ENCODE results near the gene AGBL5.
A peak's percentile ranks its signal among the peaks of the same experiment; 100 is the strongest.

AGBL5 gene

DNA sequence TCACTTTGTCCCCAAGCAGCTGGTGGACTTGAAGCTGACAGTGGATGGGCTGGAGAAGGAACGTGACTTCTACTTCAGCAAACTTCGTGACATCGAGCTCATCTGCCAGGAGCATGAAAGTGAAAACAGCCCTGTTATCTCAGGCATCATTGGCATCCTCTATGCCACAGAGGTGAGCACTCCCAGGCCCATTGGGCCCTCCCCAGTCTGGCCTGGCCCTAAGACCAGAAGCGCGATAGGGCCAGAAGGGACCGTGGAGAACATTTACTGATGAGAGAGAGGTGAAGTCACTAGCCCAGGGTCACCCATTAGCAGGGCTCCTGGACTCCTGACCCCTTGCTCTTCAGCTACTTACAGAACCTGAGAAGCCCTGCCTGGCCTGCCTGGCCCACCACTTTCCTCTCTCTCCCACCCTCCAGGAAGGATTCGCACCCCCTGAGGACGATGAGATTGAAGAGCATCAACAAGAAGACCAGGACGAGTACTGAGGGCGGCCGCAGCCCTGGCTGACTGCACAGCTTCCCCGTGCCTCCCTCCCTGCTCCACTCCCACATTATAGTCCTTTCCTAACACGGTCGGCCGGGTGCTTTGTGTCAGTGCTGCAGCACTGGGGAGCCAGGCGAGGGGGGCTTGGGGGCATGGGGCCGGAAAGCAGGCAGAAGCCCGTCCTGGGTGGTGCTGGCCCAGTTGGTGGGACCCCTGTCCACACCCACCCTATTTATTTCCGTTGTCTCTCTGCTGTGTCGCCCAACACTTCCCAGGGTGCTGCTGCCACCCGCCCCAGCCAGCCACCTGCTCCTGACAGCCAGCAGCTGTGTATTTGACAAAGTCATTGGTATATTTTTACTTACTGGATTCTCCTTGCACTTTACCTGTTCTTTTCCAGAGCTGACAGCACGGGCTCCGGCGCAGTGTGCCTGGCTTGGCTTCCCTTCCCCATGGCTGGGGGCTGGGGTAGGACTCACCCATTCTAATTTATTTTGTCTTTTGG lies 25.3 kb upstream of the AGBL5 start:
- no peak overlapping the region for H3K4me3 ChIP-seq (ENCODE audit: low read depth, low read length)
- no peaks in the 10 kb centered on the region for H3K9me3 ChIP-seq (ENCODE audit: control insufficient read depth, insufficient read depth, low read depth, low read length)
- ChIA-PET POLR2A (interaction anchor here (0.9 to 1.6 kb wide), 2 partner anchors 15 to 24 kb away, joined by 3 to 4 read pairs; no protein-coding TSS in a partner anchor), CTCF (interaction anchor here (0.6 to 2.0 kb wide), 4 partner anchors 9 to 64 kb away, joined by 3 to 7 read pairs (median 6); no protein-coding TSS in a partner anchor)
- no peaks in the 10 kb centered on the region for H3K4me1 ChIP-seq (ENCODE audit: control insufficient read depth, insufficient read depth, low read length)
- H3K36me3 ChIP-seq (ENCODE audit: control insufficient read depth in 2 of 2, insufficient read depth in 1 of 2, low read length in 2 of 2) = peaks cover 7 to 89% of the 10 kb centered on the region in 2 experiments; a peak in 2 of 3 replicates
- H3K27ac ChIP-seq (ENCODE audit: extremely low read depth, low read depth, low read length) = no peak overlapping the region
- TF ChIP-seq REPIN1 (tag by site-specific recombination; IDR thresholded peaks at IDR 0.05; ENCODE audit: low read depth) = no peak
- TF ChIP-seq ZNF521 (tag by site-specific recombination; IDR thresholded peaks at IDR 0.05) = no peak
- no peak for TF ChIP-seq ZNF26 (tag by site-specific recombination; IDR thresholded peaks at IDR 0.05)
- no peak for TF ChIP-seq ZXDB (tag by site-specific recombination; IDR thresholded peaks at IDR 0.05)
- TF ChIP-seq ZNF600 (tag by site-specific recombination; IDR thresholded peaks at IDR 0.05) = no peak
- TF ChIP-seq SCRT2 (tag by site-specific recombination; IDR thresholded peaks at IDR 0.05) = 0 out of 2 replicates have a peak, but pooled peaks have one; percentile 5

GRCh38 chr2:27027211-27027651 lies 24.2 kb upstream of the AGBL5 start:
- no peaks in the 10 kb centered on the region for H3K9me3 ChIP-seq (ENCODE audit: control insufficient read depth, insufficient read depth, low read depth, low read length)
- CTCF ChIA-PET = interaction anchor here (0.6 kb wide), 1 partner anchor 65 kb away, joined by 7 read pairs; no protein-coding TSS in a partner anchor
- H3K27ac ChIP-seq (ENCODE audit: extremely low read depth, low read depth, low read length) = no peak overlapping the region
- H3K4me3 ChIP-seq (ENCODE audit: low read depth, low read length) = no peak overlapping the region
- POLR2A ChIA-PET = interaction anchor here (1.6 kb wide), 1 partner anchor 23 kb away, joined by 4 read pairs; no protein-coding TSS in a partner anchor
- TF ChIP-seq ZNF549 (tag by site-specific recombination; IDR thresholded peaks at IDR 0.05) (no peak), ZNF449 (tag by site-specific recombination; IDR thresholded peaks at IDR 0.05) (no peak), ZNF654 (tag by site-specific recombination; IDR thresholded peaks at IDR 0.05; ENCODE audit: low read depth) (no peak), ZNF843 (tag by site-specific recombination; IDR thresholded peaks at IDR 0.05) (no peak), KLF9 (tag by site-specific recombination; IDR thresholded peaks at IDR 0.05; ENCODE audit: low read depth) (no peak), ZNF544 (tag by site-specific recombination; IDR thresholded peaks at IDR 0.05) (no peak), SCRT2 (tag by site-specific recombination; IDR thresholded peaks at IDR 0.05) (0 out of 2 replicates have a peak, but pooled peaks have one; percentile 46), ZNF704 (tag by site-specific recombination; IDR thresholded peaks at IDR 0.05) (no peak)
- H3K36me3 ChIP-seq (ENCODE audit: control insufficient read depth in 2 of 2, insufficient read depth in 1 of 2, low read length in 2 of 2) = peaks cover 7 to 84% of the 10 kb centered on the region in 2 experiments; a peak in 2 of 3 replicates
- no peaks in the 10 kb centered on the region for H3K4me1 ChIP-seq (ENCODE audit: control insufficient read depth, insufficient read depth, low read length)

- Histone ChIP-seq H3K9me3 (ENCODE audit: control insufficient read depth, insufficient read depth, low read depth, low read length) (no peaks in the 10 kb centered on the region), H3K4me1 (ENCODE audit: control insufficient read depth, insufficient read depth, low read length) (0 out of 2 replicates have a peak, but pooled peaks cover 3% of the 10 kb centered on the region), H3K36me3 (ENCODE audit: control insufficient read depth in 2 of 2, insufficient read depth in 1 of 2, low read length in 2 of 2) (peaks cover 7 to 67% of the 10 kb centered on the region in 2 experiments; a peak in 2 of 3 replicates), H3K4me3 (ENCODE audit: low read depth, low read length) (no peak overlapping the region), H3K27ac (ENCODE audit: extremely low read depth, low read depth, low read length) (no peak overlapping the region)
- ChIA-PET POLR2A (no interaction called here), CTCF (interaction anchor here (0.6 to 0.7 kb wide), 2 partner anchors 84 to 182 kb away, joined by 3 read pairs; no protein-coding TSS in a partner anchor)
- TF ChIP-seq ZNF426 (tag by site-specific recombination; IDR thresholded peaks at IDR 0.05) (no peak), ZNF701 (tag by site-specific recombination; IDR thresholded peaks at IDR 0.05) (no peak), KLF7 (tag by site-specific recombination; IDR thresholded peaks at IDR 0.05; ENCODE audit: borderline replicate concordance) (no peak), ZNF121 (tag by site-specific recombination; IDR thresholded peaks at IDR 0.05) (peak; percentile 80), ZNF571 (tag by site-specific recombination; IDR thresholded peaks at IDR 0.05) (no peak), ZNF580 (tag by site-specific recombination; IDR thresholded peaks at IDR 0.05) (no peak), ZFP69B (tag by site-specific recombination; IDR thresholded peaks at IDR 0.05) (no peak), ZNF366 (tag by site-specific recombination; conservative IDR thresholded peaks at IDR 0.05) (0 out of 2 replicates have a peak, but pooled peaks have one; percentile 16)
- TF ChIP-seq, protein P1, sequence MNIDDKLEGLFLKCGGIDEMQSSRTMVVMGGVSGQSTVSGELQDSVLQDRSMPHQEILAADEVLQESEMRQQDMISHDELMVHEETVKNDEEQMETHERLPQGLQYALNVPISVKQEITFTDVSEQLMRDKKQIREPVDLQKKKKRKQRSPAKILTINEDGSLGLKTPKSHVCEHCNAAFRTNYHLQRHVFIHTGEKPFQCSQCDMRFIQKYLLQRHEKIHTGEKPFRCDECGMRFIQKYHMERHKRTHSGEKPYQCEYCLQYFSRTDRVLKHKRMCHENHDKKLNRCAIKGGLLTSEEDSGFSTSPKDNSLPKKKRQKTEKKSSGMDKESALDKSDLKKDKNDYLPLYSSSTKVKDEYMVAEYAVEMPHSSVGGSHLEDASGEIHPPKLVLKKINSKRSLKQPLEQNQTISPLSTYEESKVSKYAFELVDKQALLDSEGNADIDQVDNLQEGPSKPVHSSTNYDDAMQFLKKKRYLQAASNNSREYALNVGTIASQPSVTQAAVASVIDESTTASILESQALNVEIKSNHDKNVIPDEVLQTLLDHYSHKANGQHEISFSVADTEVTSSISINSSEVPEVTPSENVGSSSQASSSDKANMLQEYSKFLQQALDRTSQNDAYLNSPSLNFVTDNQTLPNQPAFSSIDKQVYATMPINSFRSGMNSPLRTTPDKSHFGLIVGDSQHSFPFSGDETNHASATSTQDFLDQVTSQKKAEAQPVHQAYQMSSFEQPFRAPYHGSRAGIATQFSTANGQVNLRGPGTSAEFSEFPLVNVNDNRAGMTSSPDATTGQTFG (tag by site-specific recombination; IDR thresholded peaks at IDR 0.05; ENCODE audit: borderline replicate concordance) = no peak
Measured at GRCh38 chr2:27029051-27029450, 22.4 kb upstream of the AGBL5 start.

Measured in HEK293 (cell line).